H9 (cell line): ENCODE measurements around the gene RAB3IP. TPM values are rescaled to one million over a fixed set of nuclear protein-coding genes. Genes with fewer than 3 reads are reported as not detected.

Source experiments
- DNase-seq: peaks from one replicate; pipeline ENCODE4 v3.0.0-alpha.2; 2017
- H2AFZ ChIP-seq: one replicate; pipeline ENCODE4 v1.6.1; 2013; ENCODE audit warnings: mild to moderate bottlenecking, low read length, control low read depth, moderate library complexity
- H2AK5ac ChIP-seq: 2 replicates; pipeline ENCODE4 v1.6.1; 2013; ENCODE audit warnings: low read length, control low read depth, mixed read lengths; ENCODE audit not compliant: insufficient read length
- H2BK120ac ChIP-seq: one replicate; pipeline ENCODE4 v1.6.1; 2013; ENCODE audit warnings: low read depth, mild to moderate bottlenecking, low read length, control low read depth, inconsistent platforms; ENCODE audit not compliant: poor library complexity, severe bottlenecking
- H2BK12ac ChIP-seq: 2 replicates; pipeline ENCODE4 v1.6.1; 2013; ENCODE audit warnings: low read length, control low read depth, mixed read lengths, low read depth; ENCODE audit not compliant: insufficient read length
- H2BK15ac ChIP-seq: 2 replicates; pipeline ENCODE4 v1.6.1; 2013; ENCODE audit warnings: low read depth, low read length, control low read depth
- H2BK20ac ChIP-seq: one replicate; pipeline ENCODE4 v1.6.1; 2013; ENCODE audit warnings: low read depth, mild to moderate bottlenecking, low read length, control low read depth, inconsistent platforms; ENCODE audit not compliant: poor library complexity, severe bottlenecking
- H2BK5ac ChIP-seq: 2 replicates; pipeline ENCODE4 v1.6.1; 2013; ENCODE audit warnings: low read length, control low read depth, mixed read lengths; ENCODE audit not compliant: insufficient read length
- H3K14ac ChIP-seq: 2 replicates; pipeline ENCODE4 v1.6.1; 2013; ENCODE audit warnings: low read length, control low read depth; ENCODE audit not compliant: insufficient read depth
- H3K18ac ChIP-seq: 2 replicates; pipeline ENCODE4 v1.6.1; 2013; ENCODE audit warnings: low read depth, mild to moderate bottlenecking, mixed read lengths, low read length, control low read depth; ENCODE audit not compliant: insufficient read length
- H3K23ac ChIP-seq: 2 replicates; pipeline ENCODE4 v1.6.1; 2013; ENCODE audit warnings: low read length, control low read depth, mixed read lengths, low read depth; ENCODE audit not compliant: insufficient read length
- H3K23me2 ChIP-seq: 2 replicates; pipeline ENCODE4 v1.6.1; 2013; ENCODE audit warnings: low read depth, mild to moderate bottlenecking, mixed read lengths, low read length, control low read depth; ENCODE audit not compliant: insufficient read length, poor library complexity, severe bottlenecking
- H3K27ac ChIP-seq: 2 replicates; pipeline ENCODE4 v1.5.1; 2013; ENCODE audit warnings: low read length, control low read depth, mixed read lengths, low read depth; ENCODE audit not compliant: insufficient read length
- H3K27me3 ChIP-seq: 2 replicates; pipeline ENCODE4 v1.6.1; 2013; ENCODE audit warnings: low read length, control low read depth, inconsistent platforms; ENCODE audit not compliant: insufficient read depth
- H3K4ac ChIP-seq: 2 replicates; pipeline ENCODE4 v1.6.1; 2013; ENCODE audit warnings: low read depth, mild to moderate bottlenecking, control low read depth, inconsistent platforms, low read length, moderate library complexity
- H3K4me1 ChIP-seq: 2 replicates; pipeline ENCODE4 v1.6.1; 2013; ENCODE audit warnings: low read length, control low read depth, inconsistent platforms; ENCODE audit not compliant: insufficient read depth
- H3K4me2 ChIP-seq: 2 replicates; pipeline ENCODE4 v1.6.1; 2013; ENCODE audit warnings: low read length, control low read depth, mixed read lengths; ENCODE audit not compliant: insufficient read length, insufficient read depth
- H3K56ac ChIP-seq: 2 replicates; pipeline ENCODE4 v1.6.1; 2013; ENCODE audit warnings: low read depth, mild to moderate bottlenecking, mixed read lengths, low read length, control low read depth; ENCODE audit not compliant: insufficient read length
- H3K79me1 ChIP-seq: 2 replicates; pipeline ENCODE4 v1.6.1; 2013; ENCODE audit warnings: low read depth, mild to moderate bottlenecking, moderate library complexity, low read length, control low read depth, inconsistent platforms; ENCODE audit not compliant: insufficient read depth, poor library complexity, severe bottlenecking
- H3K79me2 ChIP-seq: 2 replicates; pipeline ENCODE4 v1.6.1; 2013; ENCODE audit warnings: low read length, control low read depth, inconsistent platforms; ENCODE audit not compliant: insufficient read depth
- H3K9ac ChIP-seq: 2 replicates; pipeline ENCODE4 v1.6.1; 2013; ENCODE audit warnings: low read length, control low read depth, mixed read lengths; ENCODE audit not compliant: insufficient read length; ENCODE audit errors: extremely low read depth
- H3K9me3 ChIP-seq: one replicate; pipeline ENCODE4 v1.6.1; 2013; ENCODE audit warnings: low read depth, low read length, inconsistent platforms; ENCODE audit not compliant: control insufficient read depth
- H3T11ph ChIP-seq: one replicate; pipeline ENCODE4 v1.6.1; 2013; ENCODE audit warnings: mild to moderate bottlenecking, low read length, control low read depth, inconsistent platforms
- H4K20me1 ChIP-seq: one replicate; pipeline ENCODE4 v1.6.1; 2013; ENCODE audit not compliant: control insufficient read depth, insufficient read length, insufficient read depth
- H4K5ac ChIP-seq: 2 replicates; pipeline ENCODE4 v1.6.1; 2013; ENCODE audit warnings: low read depth, mild to moderate bottlenecking, mixed read lengths, low read length, control low read depth; ENCODE audit not compliant: insufficient read length
- H4K8ac ChIP-seq: replicated peaks from 2 replicates; pipeline ENCODE4 v1.6.1; 2013; ENCODE audit warnings: low read length, control low read depth, mixed read lengths, low read depth; ENCODE audit not compliant: insufficient read length
- H4K91ac ChIP-seq: 2 replicates; pipeline ENCODE4 v1.6.1; 2013; ENCODE audit warnings: low read depth, mild to moderate bottlenecking, moderate library complexity, mixed read lengths, low read length, control low read depth; ENCODE audit not compliant: insufficient read length
- H3K27ac Mint-ChIP-seq, 3 experiments: 2 replicates in 2 of 3; 3 replicates in 1 of 3; pipeline ENCODE4 v1.8.0; 2020 to 2021; ENCODE audit warnings: mixed read lengths in 3 of 3, mild to moderate bottlenecking in 1 of 3, moderate library complexity in 1 of 3
- H3K27me3 Mint-ChIP-seq: 2 replicates; pipeline ENCODE4 v1.8.0; 2021; ENCODE audit warnings: low read depth, mild to moderate bottlenecking, moderate library complexity, mixed read lengths
- H3K36me3 Mint-ChIP-seq, 3 experiments: 2 replicates in 2 of 3; 3 replicates in 1 of 3; pipeline ENCODE4 v1.8.0; 2020 to 2021; ENCODE audit warnings: low read depth in 3 of 3, mixed read lengths in 3 of 3; ENCODE audit not compliant: insufficient read depth in 1 of 3
- H3K4me1 Mint-ChIP-seq, 2 experiments: 2 replicates each; pipeline ENCODE4 v1.8.0; 2020; ENCODE audit warnings: mixed read lengths in 2 of 2
- H3K4me3 Mint-ChIP-seq, 2 experiments: 2 replicates in 1 of 2; 3 replicates in 1 of 2; pipeline ENCODE4 v1.8.0; 2020 to 2021; ENCODE audit warnings: mild to moderate bottlenecking in 2 of 2, mixed read lengths in 2 of 2, moderate library complexity in 1 of 2
- H3K9me3 Mint-ChIP-seq, 2 experiments: 2 replicates in 1 of 2; 3 replicates in 1 of 2; pipeline ENCODE4 v1.8.0; 2020; ENCODE audit warnings: mild to moderate bottlenecking in 2 of 2, mixed read lengths in 2 of 2, moderate library complexity in 1 of 2
- CTCF ChIP-seq: fragments of 200-600 bp; sonication (generic); conservative IDR thresholded peaks from 3 replicates; pipeline ENCODE4 v1.8.0; 2021; ENCODE audit warnings: antibody characterized with exemption, mild to moderate bottlenecking
- WGBS: extraction: QIAGEN DNeasy Blood & Tissue Kit; methylation state at CpG from one replicate; pipeline ENCODE4 v1.1.7; 2013; ENCODE audit warnings: missing lambda C conversion rate, low lambda C conversion rate, mixed read lengths; ENCODE audit not compliant: insufficient read length; ENCODE audit errors: extremely low coverage; 5-methylcytosine and 5-hydroxymethylcytosine counted together
- total RNA-seq: library from RNA; stranded (reverse); gene quantifications from 2 replicates; pipeline ENCODE4 v1.2.1, GENCODE V29; 2021

RAB3IP gene
- total RNA-seq, 1 experiment from 2014 or later: 45.5 TPM

- WGBS: no CpG with 5 or more reads among the region's 2 CpGs
- H3K4me1 Mint-ChIP-seq: peaks cover 4 to 5% of the 10 kb centered on the region in 2 experiments; a peak in 3 of 4 replicates
- H4K5ac ChIP-seq: no peak overlapping the region
Observed at GRCh38 chr12:69843608-69844007, 104.9 kb downstream of the RAB3IP start.

More at GRCh38 chr12:69843608-69844007, 104.9 kb downstream of the RAB3IP start:
- Histone ChIP-seq H3K9me3 (no peaks in the 10 kb centered on the region), H2BK120ac (no peak overlapping the region), H3K23me2 (no peaks in the 10 kb centered on the region), H3K27ac (no peak overlapping the region), H2BK12ac (no peak overlapping the region), H4K91ac (no peak overlapping the region), H2BK5ac (no peak overlapping the region), H2BK15ac (no peak overlapping the region), H2BK20ac (no peak overlapping the region), H3K4me2 (no peak overlapping the region), H2AFZ (no peak overlapping the region), H3K9ac (no peak overlapping the region), H3K23ac (no peak overlapping the region), H4K8ac (no peak overlapping the region), H3T11ph (no peak overlapping the region), H3K79me1 (no peaks in the 10 kb centered on the region), H3K18ac (no peak overlapping the region), H3K4me1 (no peaks in the 10 kb centered on the region), H3K27me3 (no peaks in the 10 kb centered on the region), H3K79me2 (no peaks in the 10 kb centered on the region), H2AK5ac (no peak overlapping the region), H4K20me1 (no peaks in the 10 kb centered on the region), H3K56ac (no peak overlapping the region), H3K4ac (no peak overlapping the region), H3K14ac (no peak overlapping the region)
- DNase-seq: no peak
- Mint-ChIP-seq H3K27ac (no peak overlapping the region), H3K27me3 (no peaks in the 10 kb centered on the region), H3K4me3 (no peak overlapping the region), H3K36me3 (no peaks in the 10 kb centered on the region; a peak in 1 of 7 replicates), H3K9me3 (no peaks in the 10 kb centered on the region)
- TF ChIP-seq CTCF: no peak
